ENCODE results near the gene PRM3.
A peak's percentile ranks its signal among the peaks of the same experiment; 100 is the strongest.

PRM3 gene

DNA sequence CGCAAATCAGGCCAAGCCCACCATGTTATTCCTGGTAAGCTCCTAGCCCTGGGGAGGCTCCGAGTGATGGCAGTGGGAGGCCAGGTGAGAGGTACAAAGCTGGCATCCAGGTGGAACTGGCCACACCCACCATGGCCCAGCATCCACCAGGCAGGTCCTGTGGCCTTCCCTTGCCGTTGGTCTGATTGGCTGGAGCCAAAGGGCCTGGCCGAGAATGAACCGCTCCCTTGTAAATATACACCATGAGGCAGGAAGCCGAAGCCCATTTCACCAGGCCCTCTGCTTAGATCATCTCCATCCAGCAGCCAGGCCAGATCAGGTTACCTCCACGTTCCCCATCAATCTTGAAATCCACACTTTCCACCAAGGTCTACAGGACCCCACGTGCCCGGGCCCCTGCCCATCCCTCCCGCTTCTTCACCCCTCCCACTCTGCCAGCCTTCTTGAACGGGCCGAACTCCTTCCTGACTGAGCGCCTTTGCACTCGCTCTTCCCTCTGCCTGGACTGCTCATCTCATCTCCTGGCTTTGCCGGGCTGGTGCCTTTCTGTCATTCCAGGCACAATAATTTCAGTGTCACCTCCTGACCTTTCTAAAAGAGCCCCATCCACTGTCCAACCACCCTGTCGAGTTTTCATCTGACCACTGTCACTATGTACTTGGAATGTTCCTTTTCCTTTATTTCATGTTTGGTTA is 23.2 kb downstream of the PRM3 start:
- no peak for FAIRE-seq
- DNase-seq (ENCODE audit: extremely low spot score, insufficient read length, low read depth), result no peak

DNA sequence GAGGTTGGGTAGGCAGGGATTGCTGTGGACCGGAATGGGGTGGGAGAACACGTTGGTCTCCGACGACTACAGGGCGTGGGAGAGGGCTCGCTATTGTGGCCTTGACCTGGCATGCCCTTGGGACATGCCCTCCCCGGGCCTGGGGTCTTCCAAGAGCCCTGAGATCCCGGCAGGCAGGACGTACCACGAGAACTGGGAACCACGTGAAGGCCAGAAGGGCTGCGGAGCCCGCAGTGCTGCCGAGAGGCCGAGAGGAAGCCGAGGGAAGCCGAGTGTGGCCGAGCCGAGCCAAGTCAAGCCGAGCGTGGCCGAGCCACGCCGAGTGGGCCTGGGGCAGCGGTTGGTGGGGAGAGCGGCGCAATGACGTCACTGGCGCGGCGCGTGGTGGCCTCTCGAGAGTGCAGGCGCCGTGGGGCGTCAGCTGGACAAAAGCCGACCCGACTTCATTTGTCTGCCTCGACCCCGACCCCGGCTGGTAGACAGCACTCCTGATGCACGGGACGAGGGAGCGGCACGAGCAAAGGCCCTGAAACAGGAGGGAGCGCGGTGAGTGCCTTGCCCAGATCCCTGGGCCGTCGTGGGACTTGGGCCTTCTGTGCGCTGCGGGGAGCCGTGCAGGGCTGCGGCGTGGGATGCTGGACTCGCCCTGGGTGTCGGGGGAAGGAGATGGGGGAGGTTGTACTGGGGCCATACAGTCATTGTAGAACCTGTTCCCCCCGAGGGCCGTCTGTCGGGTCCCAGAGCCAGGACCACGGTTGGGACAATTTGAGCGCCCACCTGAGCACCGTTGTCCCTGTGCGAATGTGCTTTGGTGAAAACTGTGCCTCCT is 24.0 kb downstream of the PRM3 start:
- FAIRE-seq, result no peak
- no peak for DNase-seq (ENCODE audit: extremely low spot score, insufficient read length, low read depth)

DNA sequence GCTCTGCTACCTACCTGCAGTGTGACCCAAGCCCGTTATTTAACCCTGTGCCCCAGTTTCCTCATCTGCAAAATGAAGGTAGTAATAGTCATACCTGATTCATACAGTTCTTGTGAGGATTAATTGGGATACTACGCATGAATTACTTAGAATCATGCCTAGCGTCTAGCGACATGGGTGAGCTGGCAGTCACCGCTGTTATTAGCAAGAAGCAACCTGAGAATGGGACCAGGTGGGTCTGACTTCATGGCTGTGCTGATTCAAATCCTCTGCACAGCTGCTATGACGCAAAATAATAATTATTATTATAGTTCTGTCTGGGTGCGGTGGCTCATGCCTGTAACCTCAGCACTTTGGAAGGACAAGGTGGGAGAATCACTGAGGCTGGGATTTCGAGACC is 25.3 kb downstream of the PRM3 start:
- no peak for FAIRE-seq
- DNase-seq (ENCODE audit: extremely low spot score, insufficient read length, low read depth), result no peak

DNA sequence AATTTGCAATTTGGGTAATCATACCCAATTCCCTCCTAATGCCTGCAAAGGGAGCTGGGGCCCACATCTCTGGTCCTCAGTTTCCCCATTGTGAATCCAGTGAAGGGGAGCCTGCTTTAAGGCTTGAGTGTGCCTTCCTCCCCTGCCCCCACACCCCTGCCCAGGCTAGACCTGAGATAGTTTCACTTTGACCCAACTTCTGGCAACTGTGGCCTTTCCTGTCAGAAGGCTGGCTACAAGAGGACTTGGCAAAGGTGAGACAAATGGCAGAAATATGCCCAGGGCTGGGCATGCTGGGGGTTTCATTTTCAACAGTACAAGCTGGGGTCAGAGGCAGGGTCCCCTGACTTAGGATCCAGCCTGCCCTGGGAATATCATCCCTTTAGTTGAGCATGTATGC is 27.4 kb downstream of the PRM3 start:
- DNase-seq (ENCODE audit: extremely low spot score, insufficient read length, low read depth) (no peak), FAIRE-seq (peak; percentile 72)

DNA sequence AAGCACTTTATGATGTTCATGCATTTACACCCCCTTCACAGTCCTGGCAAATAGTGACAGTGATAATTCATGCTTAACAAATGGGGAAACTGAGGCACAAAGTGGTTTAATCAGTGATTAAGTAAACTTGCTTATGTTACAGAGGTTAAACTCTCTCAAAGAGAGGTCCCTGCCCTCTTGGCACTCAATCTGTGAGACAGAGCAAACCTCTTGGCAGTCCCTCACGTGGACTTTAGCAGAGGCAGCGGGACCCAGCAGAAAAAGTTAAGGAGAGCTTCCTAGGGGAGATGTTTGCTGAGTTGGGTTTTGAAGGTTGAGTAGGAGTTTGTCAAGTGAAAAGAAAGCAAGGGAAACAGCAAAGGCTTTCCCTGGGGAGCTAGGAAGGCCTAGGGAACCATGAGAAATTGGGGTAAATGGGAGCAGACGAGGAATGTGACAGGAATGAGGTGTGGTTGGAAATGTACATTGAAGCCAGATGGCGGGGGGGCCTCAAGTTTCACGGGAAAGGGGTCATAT is 28.1 kb downstream of the PRM3 start:
- DNase-seq (ENCODE audit: extremely low spot score, insufficient read length, low read depth), result no peak
- FAIRE-seq, result no peak

DNA sequence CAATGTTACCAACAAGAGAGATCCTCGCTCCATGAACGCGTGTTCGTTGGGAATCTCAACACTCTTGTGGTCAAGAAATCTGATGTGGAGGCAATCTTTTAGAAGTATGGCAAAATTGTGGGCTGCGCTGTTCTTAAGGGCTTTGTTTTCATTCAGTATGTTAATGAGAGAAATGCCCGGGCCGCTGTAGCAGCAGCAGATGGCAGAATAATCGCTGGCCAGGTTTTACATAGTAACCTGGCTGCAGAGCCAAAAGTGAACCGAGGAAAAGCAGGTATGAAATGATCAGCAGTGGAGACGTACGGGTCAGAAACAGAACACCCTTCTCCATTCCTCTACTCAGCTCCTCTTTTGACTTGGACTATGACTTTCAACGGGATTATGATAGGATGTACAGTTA is 30.8 kb downstream of the PRM3 start:
- no peak for DNase-seq (ENCODE audit: extremely low spot score, insufficient read length, low read depth)
- no peak for FAIRE-seq

DNA sequence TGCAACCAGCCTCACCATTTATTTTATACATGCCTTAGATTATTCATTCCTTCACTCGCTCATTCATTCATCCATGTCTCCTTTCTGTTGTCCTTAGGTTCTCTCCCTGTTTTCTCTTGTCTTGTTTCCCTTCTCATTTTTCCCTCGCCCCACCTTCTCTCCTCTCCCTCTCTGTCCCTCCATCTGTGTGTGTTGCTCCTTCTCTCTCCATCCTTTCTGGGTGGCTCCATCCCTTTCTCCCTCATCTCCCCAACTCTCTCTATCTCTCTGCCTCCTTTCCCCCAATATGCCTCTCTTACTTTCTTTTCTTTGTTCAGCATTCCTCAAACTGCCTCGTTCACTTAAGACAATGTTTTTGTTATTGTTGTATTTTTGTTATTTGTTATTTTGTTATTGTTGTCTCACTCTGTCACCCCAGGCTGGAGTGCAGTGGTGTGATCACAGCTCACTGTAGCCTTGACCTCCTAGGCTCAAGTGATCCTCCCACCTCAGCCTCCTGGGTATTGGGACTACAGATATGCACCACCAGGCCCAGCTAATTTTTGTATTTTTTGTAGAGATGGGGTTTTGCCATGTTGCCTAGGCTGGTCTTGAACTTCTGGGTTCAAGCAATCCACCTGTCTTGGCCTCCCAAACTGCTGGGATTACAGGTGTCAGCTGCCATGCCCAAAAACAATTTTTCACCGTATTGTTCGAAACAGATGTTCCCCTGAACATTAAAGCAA is 31.8 kb downstream of the PRM3 start:
- DNase-seq (ENCODE audit: extremely low spot score, insufficient read length, low read depth) (no peak), FAIRE-seq (no peak)

DNA sequence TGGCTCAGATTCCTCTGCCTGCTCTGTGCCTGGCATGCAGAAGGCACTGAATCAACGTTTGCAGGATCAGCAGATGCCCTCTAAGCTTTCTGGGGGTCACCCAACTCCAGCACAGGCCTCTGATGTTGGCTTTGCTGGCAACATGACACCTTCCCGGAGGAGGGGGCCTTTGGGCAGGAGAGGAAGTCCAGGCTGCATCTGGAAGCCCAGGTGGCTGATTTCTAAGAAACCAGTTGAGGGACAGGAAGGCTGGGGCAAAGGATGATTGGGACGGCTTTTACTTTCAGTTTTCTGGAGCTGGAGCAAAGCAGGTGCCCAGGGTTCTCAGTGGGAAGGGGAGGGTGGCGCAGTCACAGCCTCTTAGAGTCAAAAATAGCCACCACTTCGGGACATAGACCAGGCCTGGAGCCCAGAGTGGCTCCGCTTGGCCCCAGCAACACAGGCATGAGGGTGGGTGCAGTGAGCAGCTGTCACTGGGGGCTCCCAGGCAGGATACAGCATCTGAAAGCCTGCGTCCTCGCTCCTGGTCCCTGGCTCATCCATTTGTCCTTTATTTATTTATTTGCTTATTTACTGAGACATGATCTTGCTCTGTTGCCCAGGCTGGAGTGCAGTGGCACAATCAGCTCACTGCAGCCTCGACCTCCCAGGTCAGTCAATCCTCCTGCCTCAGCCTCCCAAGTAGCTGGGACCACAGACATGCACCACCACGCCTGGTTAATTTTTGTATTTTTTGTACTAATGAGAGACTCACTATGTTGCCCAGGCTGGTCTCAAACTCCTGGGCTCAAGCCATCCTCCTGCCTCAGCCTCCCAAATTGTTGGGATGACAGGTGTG is 32.6 kb downstream of the PRM3 start:
- FAIRE-seq (no peak), DNase-seq (ENCODE audit: extremely low spot score, insufficient read length, low read depth) (no peak)

DNA sequence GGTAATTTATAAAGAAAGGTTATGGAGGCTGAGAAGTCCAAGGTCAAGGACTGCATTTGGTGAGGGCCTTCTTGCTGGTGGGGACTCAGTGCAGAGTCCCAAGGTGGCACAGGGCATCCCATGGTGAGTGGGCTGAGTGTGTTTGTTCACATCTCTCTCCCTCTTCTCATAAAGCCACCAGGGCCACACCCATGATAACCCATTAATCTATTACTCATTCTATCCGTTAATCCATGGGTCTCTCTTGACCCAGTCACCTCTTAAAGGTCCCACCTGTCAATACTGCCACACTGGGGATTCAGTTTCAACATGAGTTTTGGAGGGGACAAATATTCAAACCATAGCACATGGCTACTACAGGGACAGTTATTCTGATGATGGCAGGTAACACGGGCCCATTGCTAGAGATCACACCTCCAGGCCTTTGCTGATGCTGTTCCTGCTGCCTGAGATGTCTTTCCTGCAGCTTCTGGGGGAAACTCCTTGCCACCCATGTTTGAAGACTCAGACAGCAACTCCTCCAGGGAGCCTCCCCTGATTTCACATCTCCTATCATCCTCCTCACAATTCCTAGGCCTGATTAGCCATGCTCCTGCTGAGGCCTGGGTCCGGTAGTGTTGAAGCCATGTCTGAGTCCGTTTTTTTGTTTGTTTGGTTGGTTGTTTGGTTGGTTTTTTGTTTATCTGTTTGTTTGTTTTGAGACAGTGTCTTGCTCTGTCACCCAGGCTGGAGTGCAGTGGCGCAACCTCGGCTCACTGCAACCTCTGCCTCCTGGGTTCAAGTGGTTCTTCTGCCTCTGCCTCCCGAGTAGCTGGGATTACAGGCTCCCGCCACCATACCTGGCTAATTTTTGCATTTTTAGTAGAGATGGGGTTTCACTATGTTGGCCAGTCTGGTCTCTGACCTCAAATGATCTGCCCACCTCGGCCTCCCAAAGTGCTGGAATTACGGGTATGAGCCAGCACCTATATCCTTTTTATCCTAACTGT is 33.5 kb downstream of the PRM3 start:
- FAIRE-seq, result no peak
- no peak for DNase-seq (ENCODE audit: extremely low spot score, insufficient read length, low read depth)

DNA sequence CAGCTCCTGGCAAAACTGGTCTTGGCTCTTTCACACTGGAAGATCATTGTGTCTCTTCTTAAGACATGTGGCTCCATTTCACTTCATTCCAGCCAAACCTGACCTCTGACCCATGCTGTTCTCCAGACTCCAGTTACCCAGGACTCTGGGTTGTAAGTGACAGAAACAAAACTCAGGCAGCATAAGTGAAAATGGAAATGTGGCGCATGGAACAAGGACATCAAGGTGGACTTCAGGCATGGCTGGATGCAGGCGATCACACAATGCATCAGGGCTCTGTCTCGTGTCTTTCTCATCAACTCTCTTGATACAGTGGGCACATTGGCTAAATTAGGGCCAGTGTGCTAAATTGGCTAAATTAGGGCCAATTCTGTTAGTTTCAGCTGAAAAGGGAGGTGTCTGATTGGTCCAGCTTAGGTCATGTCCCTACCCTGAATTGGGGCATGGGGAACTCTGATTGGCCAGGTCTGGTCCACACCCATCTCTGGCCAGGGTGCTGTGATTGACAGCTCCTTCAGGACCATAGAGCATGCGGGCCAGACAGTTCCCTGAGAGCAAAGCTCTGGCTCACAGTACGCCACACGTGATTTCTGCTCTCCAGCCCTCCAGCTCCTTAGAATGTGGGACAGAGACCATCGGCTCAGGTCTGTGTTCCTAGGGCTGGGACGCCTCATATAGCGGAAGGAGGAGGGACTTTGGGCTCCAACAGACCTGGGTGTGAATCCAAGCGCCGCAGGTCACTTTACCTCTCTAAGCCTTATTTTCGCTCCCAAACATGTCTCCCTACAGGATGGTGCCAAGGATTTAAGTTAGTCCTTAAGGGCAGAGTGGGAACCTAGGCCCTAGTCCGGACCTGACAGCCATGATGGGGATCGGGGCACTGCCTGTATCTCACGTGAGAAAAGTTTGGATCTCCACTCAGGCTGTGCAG is 34.9 kb downstream of the PRM3 start:
- no peak for DNase-seq (ENCODE audit: extremely low spot score, insufficient read length, low read depth)

DNA sequence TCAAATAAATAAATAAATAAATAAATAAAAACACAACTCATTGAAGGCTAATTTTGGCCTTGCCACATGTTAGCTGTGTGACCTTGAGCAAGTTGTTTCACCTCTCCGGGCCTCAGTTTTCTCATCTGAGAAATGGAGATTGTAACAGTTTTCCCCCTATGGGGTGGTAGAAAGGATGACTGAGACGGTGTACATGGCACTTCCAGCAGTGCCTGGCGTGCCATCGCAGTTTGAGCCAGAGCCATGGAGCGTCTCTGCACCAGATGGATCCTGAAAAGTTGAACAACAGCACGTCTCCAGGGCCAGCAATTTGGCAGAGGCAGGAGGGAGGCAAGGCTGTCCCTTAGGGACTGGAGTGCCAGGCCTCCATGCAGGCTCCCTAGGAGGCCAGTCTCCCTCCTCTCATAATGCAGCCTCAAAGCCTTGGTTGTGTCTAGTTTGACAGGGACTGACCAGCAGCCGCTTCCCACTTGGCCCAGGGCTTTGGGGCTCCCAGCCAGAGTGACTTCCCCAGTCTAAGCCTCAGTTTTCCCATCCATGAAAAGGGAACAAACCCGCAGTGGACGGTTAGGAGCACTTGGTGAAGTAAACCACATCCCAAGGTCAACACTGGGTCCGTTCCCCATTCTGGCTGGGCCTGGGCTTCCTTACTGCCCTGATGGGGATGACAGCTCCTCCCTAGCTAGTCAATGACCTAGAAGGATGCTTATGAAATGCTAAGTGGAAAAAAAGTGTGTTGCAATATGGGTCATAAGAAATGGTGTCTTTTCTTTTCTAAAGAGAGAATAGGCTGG is 36.8 kb downstream of the PRM3 start:
- FAIRE-seq (no peak), DNase-seq (ENCODE audit: extremely low spot score, insufficient read length, low read depth) (no peak)

More for the DNA sequence above, 34.9 kb downstream of the PRM3 start:
- FAIRE-seq, result no peak

DNA sequence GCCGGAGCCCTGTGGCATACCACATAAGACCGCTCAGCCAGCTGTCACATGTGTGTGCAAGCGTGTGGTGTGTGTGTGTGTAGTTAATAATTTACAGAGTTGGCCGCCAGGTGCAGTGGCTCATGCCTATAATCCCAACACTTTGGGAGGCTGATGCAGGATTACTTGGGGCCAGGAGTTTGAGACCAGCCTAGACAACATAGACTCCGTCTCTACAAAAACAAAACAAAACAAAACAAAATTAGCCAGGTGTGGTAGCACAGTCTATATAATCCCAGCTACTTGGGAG is 37.8 kb downstream of the PRM3 start:
- DNase-seq (ENCODE audit: extremely low spot score, insufficient read length, low read depth) (no peak), FAIRE-seq (no peak)

DNA sequence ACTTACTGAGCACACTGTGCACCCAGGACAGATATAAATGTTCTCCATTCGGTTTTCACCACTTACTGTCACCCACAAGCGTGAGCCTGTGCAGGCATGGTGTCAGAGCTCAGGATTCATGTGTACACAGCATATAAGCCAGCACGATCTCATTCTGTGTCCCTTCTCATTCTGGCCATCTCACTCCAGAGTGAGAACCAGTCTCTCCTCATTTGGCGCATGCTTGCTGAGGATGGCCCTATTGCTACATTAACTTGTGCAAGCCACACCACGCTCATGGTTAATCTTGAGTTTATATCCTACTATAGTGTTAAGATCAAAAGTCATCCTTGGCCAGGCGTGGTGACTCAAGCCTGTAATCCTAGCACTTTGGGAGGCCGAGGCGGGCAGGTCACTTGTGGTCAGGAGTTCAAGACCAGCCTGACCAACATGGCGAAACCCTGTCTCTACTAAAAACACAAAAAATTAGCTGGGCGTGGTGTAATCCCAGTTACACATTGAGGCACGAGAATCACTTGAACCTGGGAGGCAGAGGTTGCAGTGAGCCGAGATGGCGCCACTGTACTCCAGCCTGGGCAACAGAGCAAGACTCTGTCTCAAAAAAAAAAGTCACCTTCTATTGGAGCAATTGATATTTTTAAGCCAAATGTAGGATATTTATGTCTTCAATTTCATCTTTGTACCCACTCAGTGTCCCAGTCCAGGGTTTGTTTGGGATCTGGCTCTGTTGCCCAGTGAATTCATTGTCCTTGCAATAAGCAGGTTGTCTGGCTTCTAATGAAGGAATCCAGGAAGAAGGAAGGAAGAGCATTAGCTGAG is 38.3 kb downstream of the PRM3 start:
- FAIRE-seq (no peak), DNase-seq (ENCODE audit: extremely low spot score, insufficient read length, low read depth) (no peak)

DNA sequence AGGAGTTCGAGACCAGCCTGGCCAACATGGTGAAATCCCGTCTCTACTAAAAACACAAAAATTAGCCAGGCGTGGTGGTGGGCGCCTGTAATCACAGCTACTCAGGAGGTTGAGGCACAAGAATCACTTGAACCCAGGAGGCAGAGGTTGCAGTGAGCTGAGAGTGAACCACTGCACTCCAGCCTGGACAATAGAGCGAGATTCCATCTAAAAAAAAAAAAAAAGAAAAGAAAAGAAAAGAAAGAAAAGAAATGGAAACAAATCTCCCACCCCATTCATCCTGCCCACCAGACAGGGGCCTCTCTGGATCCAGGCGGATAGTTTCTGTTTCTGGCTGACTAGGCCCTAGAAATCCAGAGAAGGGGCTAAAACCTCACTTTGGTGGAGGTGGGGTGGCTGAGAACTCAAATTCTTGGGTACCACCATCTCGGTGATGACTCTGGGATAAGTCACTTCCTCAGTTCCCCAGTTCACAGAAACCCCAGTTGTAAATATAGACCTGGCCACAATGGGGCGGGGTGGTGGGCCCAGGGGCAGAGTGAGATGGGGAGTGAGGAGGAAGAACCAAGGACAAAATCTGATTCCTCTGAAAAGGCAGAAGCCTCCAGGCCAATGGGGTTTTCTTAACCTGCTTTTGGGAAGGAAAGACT is 39.6 kb downstream of the PRM3 start:
- DNase-seq (ENCODE audit: extremely low spot score, insufficient read length, low read depth) (no peak), FAIRE-seq (no peak)

DNA sequence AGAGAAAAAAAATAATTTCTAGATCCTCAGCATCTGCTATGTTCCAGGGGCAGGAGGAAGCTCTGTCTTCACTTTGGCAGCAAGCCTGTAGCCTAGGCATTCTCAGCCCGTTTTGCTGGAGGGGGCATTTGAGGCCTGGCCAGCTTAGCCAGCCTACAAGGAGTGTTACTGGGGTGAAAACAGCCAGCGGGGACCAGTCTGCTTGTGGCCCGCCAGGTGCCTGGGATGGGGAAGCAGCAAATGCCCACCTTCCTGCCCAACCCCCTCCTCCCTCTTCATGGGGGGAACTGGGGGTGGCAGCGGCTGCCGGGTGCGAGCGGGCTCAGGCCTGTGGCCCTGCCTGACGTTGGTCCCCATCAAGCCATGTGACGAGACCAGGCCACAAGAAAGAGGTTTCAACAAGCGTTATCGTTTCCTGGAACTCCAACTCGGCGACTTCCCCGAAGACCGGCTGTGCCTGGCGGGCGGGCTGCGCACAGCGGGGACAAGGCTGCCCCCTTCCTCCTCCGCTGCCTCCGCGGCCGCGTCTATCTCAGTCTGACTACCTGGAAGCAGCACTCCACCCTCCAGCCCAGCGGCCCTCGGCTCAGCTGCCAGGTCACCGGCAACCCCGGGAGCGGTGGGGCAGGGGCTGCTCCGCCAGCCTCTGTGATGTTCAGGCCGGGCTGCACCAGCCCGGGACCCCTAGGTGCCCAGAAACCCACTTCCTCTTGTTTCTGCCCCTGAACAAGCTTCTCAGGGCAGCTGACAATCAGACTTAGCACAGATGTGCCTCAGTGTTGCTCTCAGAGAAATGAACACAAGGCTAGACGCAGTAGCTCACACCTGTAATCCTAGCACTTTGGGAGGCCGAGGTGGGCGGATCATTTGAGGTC is 40.3 kb downstream of the PRM3 start:
- FAIRE-seq, result peak; percentile 81

More for the DNA sequence above, 40.3 kb downstream of the PRM3 start:
- DNase-seq (ENCODE audit: extremely low spot score, insufficient read length, low read depth), result peak; percentile 49

All from GM18507 (cell line).